HG03060 (cell line): Measurements from ENCODE around the gene EIPR1.
A peak's percentile ranks its signal among the peaks of the same experiment; 100 is the strongest.

Source experiments
- ATAC-seq: cut with Tn5 transposase; IDR thresholded peaks from one replicate; pipeline ENCODE4 v1.9.1; 2021; ENCODE audit warnings: low read depth, moderate number of reproducible peaks; ENCODE audit not compliant: unreplicated experiment

EIPR1 gene

GRCh38 chr2:3309496-3310355 is 67.9 kb downstream of the EIPR1 start:
- ATAC-seq: no peak

GRCh38 chr2:3307901-3308300 is 69.7 kb downstream of the EIPR1 start:
- ATAC-seq: no peak

GRCh38 chr2:3307236-3307635 is 70.4 kb downstream of the EIPR1 start:
- no peak for ATAC-seq

GRCh38 chr2:3305952-3306351 is 71.7 kb downstream of the EIPR1 start:
- ATAC-seq: no peak

- ATAC-seq: no peak
These were observed 72.2 kb downstream of the EIPR1 start for GRCh38 chr2:3305431-3305830.

- ATAC-seq: peak; percentile 93
These were observed 73.8 kb downstream of the EIPR1 start for GRCh38 chr2:3303583-3304406.

- no peak for ATAC-seq
These were observed 74.7 kb downstream of the EIPR1 start for GRCh38 chr2:3302751-3303582.

- ATAC-seq: no peak
These were observed 75.2 kb downstream of the EIPR1 start for GRCh38 chr2:3302421-3302750.

GRCh38 chr2:3301001-3301400 is 76.6 kb downstream of the EIPR1 start:
- no peak for ATAC-seq

- no peak for ATAC-seq
These were observed 77.2 kb downstream of the EIPR1 start for GRCh38 chr2:3300224-3300995.

- no peak for ATAC-seq
These were observed 77.9 kb downstream of the EIPR1 start for GRCh38 chr2:3299703-3300102.

- no peak for ATAC-seq
These were observed 78.5 kb downstream of the EIPR1 start for GRCh38 chr2:3299130-3299529.

GRCh38 chr2:3298191-3298590 is 79.4 kb downstream of the EIPR1 start:
- no peak for ATAC-seq

GRCh38 chr2:3297523-3297922 is 80.1 kb downstream of the EIPR1 start:
- ATAC-seq: no peak

GRCh38 chr2:3296182-3296972 is 81.2 kb downstream of the EIPR1 start:
- no peak for ATAC-seq

- no peak for ATAC-seq
These were observed 83.1 kb downstream of the EIPR1 start for GRCh38 chr2:3294493-3294892.

GRCh38 chr2:3294069-3294468 is 83.5 kb downstream of the EIPR1 start:
- no peak for ATAC-seq

- ATAC-seq: no peak
These were observed 84.4 kb downstream of the EIPR1 start for GRCh38 chr2:3293221-3293620.

- no peak for ATAC-seq
These were observed 85.2 kb downstream of the EIPR1 start for GRCh38 chr2:3292416-3292815.
